NCI-H1105 (cell line): ENCODE measurements around the gene VSTM4.

ENCODE experiments used
- DNase-seq: peaks from one replicate; lab custom pipeline; 2025; lab: John Stamatoyannopoulos, UW

VSTM4 gene

GRCh38 chr10:49141541-49142332 lies 26.4 kb upstream of the VSTM4 start:
- DNase-seq = no peak

- no peak for DNase-seq
Observed at GRCh38 chr10:49140304-49141177, 25.2 kb upstream of the VSTM4 start.

GRCh38 chr10:49139846-49140195 lies 24.5 kb upstream of the VSTM4 start:
- no peak for DNase-seq

GRCh38 chr10:49139028-49139845 lies 23.9 kb upstream of the VSTM4 start:
- DNase-seq = no peak

- no peak for DNase-seq
Observed at GRCh38 chr10:49138361-49138891, 23.1 kb upstream of the VSTM4 start.

- no peak for DNase-seq
Observed at GRCh38 chr10:49136525-49136924, 21.2 kb upstream of the VSTM4 start.

- no peak for DNase-seq
Observed at GRCh38 chr10:49135575-49136313, 20.4 kb upstream of the VSTM4 start.

- DNase-seq = no peak
Observed at GRCh38 chr10:49134327-49134726, 19.0 kb upstream of the VSTM4 start.

- no peak for DNase-seq
Observed at GRCh38 chr10:49133706-49134248, 18.5 kb upstream of the VSTM4 start, which contains the start of gene FAM170B. TSS of gene FAM170B (minus strand) at chr10:49134021. CDS start at chr10:49133918, 103 bp downstream.

GRCh38 chr10:49132362-49132737 lies 17.0 kb upstream of the VSTM4 start:
- no peak for DNase-seq

- no peak for DNase-seq
Observed at GRCh38 chr10:49131507-49132361, 16.4 kb upstream of the VSTM4 start.

- DNase-seq = no peak
Observed at GRCh38 chr10:49129376-49129775, 14.1 kb upstream of the VSTM4 start.

- DNase-seq = no peak
Observed at GRCh38 chr10:49128854-49129253, 13.5 kb upstream of the VSTM4 start.

GRCh38 chr10:49123981-49124950 lies 8.9 kb upstream of the VSTM4 start:
- DNase-seq = no peak

- DNase-seq = no peak
Observed at GRCh38 chr10:49120911-49121310, 5.6 kb upstream of the VSTM4 start.

- no peak for DNase-seq
Observed at GRCh38 chr10:49119746-49120145, 4.4 kb upstream of the VSTM4 start.

- DNase-seq = no peak
Observed at GRCh38 chr10:49118430-49119074, 3.2 kb upstream of the VSTM4 start.

- DNase-seq = no peak
Observed at GRCh38 chr10:49117376-49118070, 2.2 kb upstream of the VSTM4 start.
